ENCODE results near the gene OTOA. TPM values are rescaled to one million over a fixed set of nuclear protein-coding genes. Genes with fewer than 3 reads are reported as not detected.
"Not testable (repeated sequence)": the region's sequence is repeated elsewhere in the genome, so short reads cannot be mapped to it uniquely, and the experiment has no call there.

OTOA gene
- total RNA-seq, 1 donor from 2014 or later: 0.10 TPM

DNA sequence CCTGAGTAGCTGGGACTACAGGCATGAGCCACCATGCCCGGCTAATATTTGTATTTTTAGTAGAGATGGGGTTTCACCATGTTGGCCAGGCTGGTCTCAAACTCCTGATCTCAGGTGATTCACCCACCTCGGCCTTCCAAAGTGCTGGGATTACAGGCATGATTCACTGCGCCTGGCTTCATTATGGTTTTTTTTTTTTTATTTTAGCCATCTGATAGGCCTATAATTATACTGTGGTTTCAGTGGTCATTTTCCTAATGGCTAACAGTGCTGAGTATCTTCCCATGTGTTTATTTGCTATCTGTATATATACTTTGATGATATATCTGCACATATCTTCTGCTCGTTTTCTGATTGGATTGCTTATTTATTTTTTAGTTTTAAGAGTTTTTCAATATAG, 10.7 kb downstream of the OTOA start:
- DNase-seq: not testable (repeated sequence)

GRCh38 chr16:21680714-21681113, 16.9 kb downstream of the OTOA start:
- not testable (repeated sequence) for DNase-seq

DNA sequence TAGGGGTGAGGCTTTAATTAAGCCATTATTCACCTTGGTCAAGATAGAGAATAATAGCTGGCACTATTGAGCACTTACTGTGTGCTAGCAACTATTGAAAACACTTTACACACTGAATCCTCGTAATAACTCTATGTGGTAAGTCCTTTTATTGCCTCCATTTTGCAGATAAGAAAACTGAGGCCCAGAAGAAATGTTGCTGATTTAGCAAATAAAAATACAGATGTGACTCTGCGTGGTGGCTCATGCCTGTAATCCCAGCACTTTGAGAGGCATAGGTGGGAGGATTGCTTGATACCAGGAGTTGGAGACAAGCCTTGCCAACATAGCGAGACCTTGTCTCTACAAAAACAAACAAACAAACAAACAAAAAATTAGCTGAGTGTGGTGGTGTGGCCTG, 19.4 kb downstream of the OTOA start:
- DNase-seq: no peak

- no peak for DNase-seq
These were observed 20.4 kb downstream of the OTOA start for GRCh38 chr16:21684199-21684598.

- peak; percentile 8 for DNase-seq
These were observed 21.3 kb downstream of the OTOA start for GRCh38 chr16:21685034-21685455.

- DNase-seq: no peak
These were observed 25.3 kb downstream of the OTOA start for GRCh38 chr16:21689107-21689506.

DNA sequence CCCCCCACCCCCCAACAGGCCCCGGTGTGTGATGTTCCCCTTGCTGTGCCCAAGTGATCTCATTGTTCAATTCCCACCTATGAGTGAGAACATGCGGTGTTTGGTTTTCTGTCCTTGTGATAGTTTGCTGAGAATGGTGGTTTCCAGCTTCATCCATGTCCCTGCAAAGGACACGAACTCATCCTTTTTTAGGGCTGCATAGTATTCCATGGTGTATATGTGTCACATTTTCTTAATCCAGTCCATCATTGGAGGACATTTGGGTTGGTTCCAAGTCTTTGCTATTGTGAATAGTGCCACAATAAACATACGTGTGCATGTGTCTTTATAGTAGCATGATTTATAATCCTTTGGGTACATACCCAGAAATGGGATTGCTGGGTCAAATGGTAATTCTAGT, 27.2 kb downstream of the OTOA start:
- not testable (repeated sequence) for DNase-seq

- no peak for DNase-seq
These were observed 30.8 kb downstream of the OTOA start for GRCh38 chr16:21694609-21695008.

- no peak for DNase-seq
These were observed 33.3 kb downstream of the OTOA start for GRCh38 chr16:21697032-21697431.

- no peak for DNase-seq
These were observed 34.6 kb downstream of the OTOA start for GRCh38 chr16:21698169-21699032.

DNA sequence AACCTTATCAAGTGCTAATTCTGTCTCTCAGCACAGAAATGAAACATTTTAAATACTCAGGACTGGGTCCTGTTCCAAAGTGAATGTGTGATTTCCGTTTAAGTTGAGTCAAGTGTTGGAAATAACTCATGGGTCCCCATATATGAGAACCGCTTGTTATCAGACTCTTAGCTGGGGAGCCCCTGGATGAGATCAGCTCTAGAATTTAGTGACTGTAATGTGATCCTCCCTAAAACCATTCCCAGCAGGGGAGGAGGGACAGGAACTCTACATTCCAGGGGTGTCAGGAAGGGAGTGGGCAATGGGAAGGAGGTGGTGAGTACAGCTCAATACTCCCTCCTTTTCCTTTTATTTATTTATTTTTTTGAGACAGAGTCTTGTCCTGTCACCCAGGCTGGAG, 37.5 kb downstream of the OTOA start:
- DNase-seq: no peak

GRCh38 chr16:21702276-21702675, 38.5 kb downstream of the OTOA start:
- no peak for DNase-seq

- DNase-seq: no peak
These were observed 39.4 kb downstream of the OTOA start for GRCh38 chr16:21703156-21703555.

DNA sequence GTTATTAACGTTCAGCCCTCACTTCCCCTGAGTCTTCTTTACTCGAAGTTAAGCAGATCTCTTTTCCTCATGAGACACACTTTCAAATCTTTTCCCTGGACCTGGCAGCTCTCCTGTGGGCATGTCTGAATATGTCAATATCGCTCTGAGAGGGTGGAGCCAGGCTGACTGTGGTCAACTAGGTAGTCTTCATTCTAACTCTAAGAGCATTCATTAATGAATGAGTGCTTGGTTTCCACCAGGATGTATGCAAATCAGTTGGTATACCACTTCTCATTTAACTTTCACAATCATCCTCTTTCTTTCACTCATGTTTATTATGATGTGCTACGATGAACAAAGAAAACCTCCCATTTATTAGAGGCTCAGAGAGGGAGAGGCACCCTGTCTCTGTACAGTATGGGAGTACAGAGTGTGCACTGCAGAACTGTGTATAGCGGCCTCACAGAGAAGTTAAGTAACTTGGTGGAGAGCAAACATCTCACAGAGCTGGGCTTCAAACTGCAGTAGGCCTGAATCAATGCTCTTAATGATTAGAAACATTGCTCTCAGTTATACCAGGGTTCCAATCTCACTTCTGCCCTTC, 39.9 kb downstream of the OTOA start:
- DNase-seq: no peak

DNA sequence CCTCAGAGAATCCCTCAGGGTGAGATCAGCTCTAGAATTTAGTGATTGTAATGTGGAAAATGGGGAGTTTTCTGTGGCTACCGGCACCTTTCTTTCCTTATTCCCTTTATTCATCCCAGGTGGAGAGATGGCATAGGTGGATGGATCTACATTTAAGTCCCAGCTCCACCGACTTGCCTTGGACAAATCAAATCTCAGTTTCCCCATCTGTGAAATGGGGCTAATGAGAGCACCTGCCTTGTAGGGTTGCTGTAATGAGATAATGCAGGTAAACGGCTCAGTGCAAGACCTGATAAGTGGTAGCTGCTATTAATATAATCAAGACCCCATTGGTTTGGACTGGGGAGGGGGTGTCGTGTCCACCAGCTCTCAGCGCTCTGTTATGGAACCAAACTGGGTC, 40.5 kb downstream of the OTOA start:
- DNase-seq: no peak

GRCh38 chr16:21704733-21705132, 41.0 kb downstream of the OTOA start:
- DNase-seq: no peak

DNA sequence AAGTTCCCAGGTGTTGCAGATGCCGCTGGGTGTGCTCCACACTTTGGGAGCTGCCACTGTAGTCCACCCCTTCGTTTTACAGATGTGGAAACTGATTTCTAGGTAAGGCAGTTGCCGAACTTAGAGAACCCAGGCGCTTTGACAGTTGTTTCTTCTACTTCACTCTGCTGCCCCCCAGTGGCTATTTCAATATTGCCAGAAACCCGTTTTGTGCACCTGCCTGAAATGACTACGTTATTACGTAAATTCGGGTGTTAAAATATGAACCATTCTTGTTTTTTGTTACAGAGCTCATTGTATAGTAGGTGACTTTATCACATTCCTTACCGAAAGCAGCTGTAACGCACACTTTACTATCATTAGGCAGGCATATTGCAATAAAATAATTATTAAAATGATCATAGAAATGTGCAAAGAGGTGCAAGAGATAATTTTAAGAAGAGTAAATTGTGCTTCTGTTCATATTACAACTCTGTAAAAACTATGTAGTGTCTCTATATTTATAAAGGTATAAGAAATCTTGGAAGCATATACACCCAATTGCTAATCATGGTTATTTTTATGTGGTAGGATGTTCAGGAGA, 44.9 kb downstream of the OTOA start:
- peak; percentile 83 for DNase-seq

GRCh38 chr16:21710938-21711337, 47.2 kb downstream of the OTOA start:
- DNase-seq: no peak

DNA sequence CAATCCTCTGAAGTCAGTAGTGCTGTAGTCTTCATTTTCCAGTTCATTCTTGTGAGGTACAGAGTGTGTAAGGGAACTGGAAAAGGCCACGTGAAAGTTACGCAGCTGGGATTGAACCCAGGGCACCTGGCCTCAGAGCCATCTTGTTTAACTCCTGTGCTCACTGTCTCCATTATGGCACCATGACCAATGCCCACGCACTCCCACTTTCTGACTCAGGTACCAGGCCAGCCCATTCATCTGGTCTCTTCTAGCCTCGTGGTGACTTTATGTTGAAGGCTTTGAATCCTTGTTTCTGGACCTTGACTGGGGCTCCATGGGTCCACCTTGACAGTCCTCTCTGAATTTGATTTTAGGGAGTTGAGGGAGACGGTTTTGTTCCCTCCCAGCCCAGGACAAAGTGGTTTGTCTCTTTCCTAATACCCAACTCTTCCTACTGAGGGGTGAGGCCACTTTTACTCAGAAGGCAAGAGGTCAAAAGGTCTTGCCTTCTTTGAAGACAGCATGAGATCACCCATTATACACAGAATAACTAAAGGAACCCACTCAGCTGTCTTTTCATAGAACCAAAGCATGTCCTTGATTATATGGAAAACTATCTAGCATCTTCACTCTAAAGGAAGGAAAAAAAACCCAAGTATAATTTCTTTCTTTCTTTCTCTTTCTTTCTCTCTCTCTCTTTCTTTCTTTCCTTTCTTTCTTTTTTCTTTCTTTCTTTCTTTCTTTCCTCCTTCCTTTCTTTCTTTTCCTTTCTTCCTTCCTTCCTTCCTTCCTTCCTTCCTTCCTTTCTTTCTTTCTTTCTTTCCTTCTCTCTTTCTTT, 50.0 kb downstream of the OTOA start:
- no peak for DNase-seq

DNA sequence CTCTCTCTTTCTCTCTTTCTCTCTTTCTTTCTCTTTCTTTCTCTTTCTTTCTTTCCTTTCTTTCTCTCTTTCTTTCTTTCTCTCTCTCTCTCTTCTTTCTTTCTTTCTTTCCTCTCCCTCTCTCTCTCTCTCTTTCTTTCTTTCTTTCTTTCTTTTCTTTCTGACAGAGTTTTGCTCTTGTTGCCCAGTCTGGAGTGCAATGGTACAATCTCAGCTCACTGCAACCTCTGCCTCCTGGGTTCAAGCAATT, 50.5 kb downstream of the OTOA start:
- DNase-seq: not testable (repeated sequence)

- no peak for DNase-seq
These were observed 53.8 kb downstream of the OTOA start for GRCh38 chr16:21717608-21718007.

- no peak for DNase-seq
These were observed 55.5 kb downstream of the OTOA start for GRCh38 chr16:21719283-21719682.

DNA sequence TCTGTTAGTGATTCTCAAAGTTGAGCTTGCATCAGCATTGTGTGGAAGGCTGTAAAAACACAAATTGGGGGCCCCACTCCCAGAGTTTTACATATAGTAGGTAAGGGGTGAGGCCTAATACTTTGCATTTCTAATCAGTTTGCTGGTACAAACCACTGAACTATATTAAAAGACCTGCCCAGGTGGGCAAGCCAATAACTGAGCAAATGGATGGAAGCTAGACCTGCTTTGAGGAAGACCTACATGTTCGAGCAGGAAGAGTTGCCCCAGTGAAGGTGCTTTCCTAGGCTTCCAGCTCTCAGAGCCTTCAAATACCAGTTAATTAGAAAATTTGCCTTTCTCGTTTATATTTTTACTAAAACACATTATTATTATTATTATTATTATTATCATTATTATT, 56.8 kb downstream of the OTOA start:
- no peak for DNase-seq

Measured in tongue (tissue), 2 donors.